ENCODE data around the gene SPECC1. TPM values are rescaled to one million over a fixed set of nuclear protein-coding genes. Genes with fewer than 3 reads are reported as not detected.

The SPECC1 gene
- total and polyA plus RNA-seq, 9 of the 15 experiments (the other 6 are each of a cell fraction or from before 2014, with no cell fraction given), result 2.4 to 19.6 (median 14.7) TPM

- Histone ChIP-seq H4K20me1 (replicated peaks; ENCODE audit: control insufficient read depth, insufficient read depth, low read length) (no peaks in the 10 kb centered on the region), H3K9me1 (ENCODE audit: control insufficient read depth, insufficient read depth, low read length) (no peaks in the 10 kb centered on the region), H2AFZ (ENCODE audit: low read depth, low read length) (no peak overlapping the region), H3K4me1 (replicated peaks in 1 of 2; ENCODE audit: control insufficient read depth in 2 of 2, insufficient read depth in 2 of 2, low read length in 2 of 2) (no peaks in the 10 kb centered on the region), H3K4me3 (no peak overlapping the region), H3K4me2 (ENCODE audit: insufficient read depth, low read length) (no peak overlapping the region), H3K36me3 (ENCODE audit: control insufficient read depth, insufficient read depth, low read length) (peaks cover 10% of the 10 kb centered on the region; the same call in 2 of the 3 replicates), H3K27ac (ENCODE audit: extremely low read depth, low read depth, low read length) (no peak overlapping the region), H3K9ac (ENCODE audit: insufficient read depth in 1 of 2, low read depth in 2 of 2, low read length in 2 of 2) (no peak overlapping the region), H3K79me2 (ENCODE audit: control insufficient read depth, insufficient read depth, low read length) (no peaks in the 10 kb centered on the region), H3K27me3 (ENCODE audit: control insufficient read depth in 2 of 2, insufficient read depth in 2 of 2, low read length in 2 of 2) (no peaks in the 10 kb centered on the region), H3K9me3 (replicated peaks; ENCODE audit: control insufficient read depth, insufficient read depth, low read depth, low read length) (no peaks in the 10 kb centered on the region)
- DNase-seq (ENCODE audit: extremely low read depth in 1 of 4, low spot score in 3 of 4), result no peak
- intact Hi-C loops (cut with micrococcal nuclease) (no loop called here), in situ Hi-C loops (cut with MboI) (no loop called here)
- no peak for ATAC-seq
- POLR2A ChIA-PET, result interaction anchor here (0.6 to 1.0 kb wide), 2 partner anchors 31 to 98 kb away, joined by 3 to 4 read pairs; no protein-coding TSS in a partner anchor
- CTCF ChIA-PET (ENCODE audit: low intra/inter-chr PET ratio), result no interaction called here
- BruUV-seq (replicated peaks), result no TSS peak
- no peak for FAIRE-seq
- no CpG with 5 or more reads among the region's 2 CpGs for WGBS (ENCODE audit: insufficient coverage, low coverage, missing lambda C conversion rate)
- TF ChIP-seq RBFOX2 (IDR thresholded peaks at IDR 0.05; ENCODE audit: low read depth, low read length) (no peak), NR2C1 (IDR thresholded peaks at IDR 0.05) (no peak), NR2C1 (tag; IDR thresholded peaks at IDR 0.05) (no peak), LARP7 (IDR thresholded peaks at IDR 0.05) (no peak), NFIX (CRISPR knock-in tag; IDR thresholded peaks at IDR 0.05; ENCODE audit: low read depth) (no peak), ZZZ3 (IDR thresholded peaks at IDR 0.05) (no peak), ZNF79 (CRISPR knock-in tag; IDR thresholded peaks at IDR 0.05; ENCODE audit: low read depth) (no peak), GABPA (tag; conservative IDR thresholded peaks at IDR 0.05; ENCODE audit: low read depth) (no peak), ZNF232 (CRISPR knock-in tag; IDR thresholded peaks at IDR 0.05) (no peak), RNF2 (IDR thresholded peaks at IDR 0.05) (no peak)
Observed at GRCh38 chr17:20256144-20256543, 247.0 kb downstream of the SPECC1 start.
